Measurements from ENCODE around the gene MEG3. TPM values are rescaled to one million over a fixed set of nuclear protein-coding genes. Genes with fewer than 3 reads are reported as not detected.

The MEG3 gene
- total and polyA plus RNA-seq, 9 of the 15 experiments (the other 6 are each of a cell fraction or from before 2014, with no cell fraction given): 0.10 to 5.3 (median 1.0) TPM; not detected in 1

DNA sequence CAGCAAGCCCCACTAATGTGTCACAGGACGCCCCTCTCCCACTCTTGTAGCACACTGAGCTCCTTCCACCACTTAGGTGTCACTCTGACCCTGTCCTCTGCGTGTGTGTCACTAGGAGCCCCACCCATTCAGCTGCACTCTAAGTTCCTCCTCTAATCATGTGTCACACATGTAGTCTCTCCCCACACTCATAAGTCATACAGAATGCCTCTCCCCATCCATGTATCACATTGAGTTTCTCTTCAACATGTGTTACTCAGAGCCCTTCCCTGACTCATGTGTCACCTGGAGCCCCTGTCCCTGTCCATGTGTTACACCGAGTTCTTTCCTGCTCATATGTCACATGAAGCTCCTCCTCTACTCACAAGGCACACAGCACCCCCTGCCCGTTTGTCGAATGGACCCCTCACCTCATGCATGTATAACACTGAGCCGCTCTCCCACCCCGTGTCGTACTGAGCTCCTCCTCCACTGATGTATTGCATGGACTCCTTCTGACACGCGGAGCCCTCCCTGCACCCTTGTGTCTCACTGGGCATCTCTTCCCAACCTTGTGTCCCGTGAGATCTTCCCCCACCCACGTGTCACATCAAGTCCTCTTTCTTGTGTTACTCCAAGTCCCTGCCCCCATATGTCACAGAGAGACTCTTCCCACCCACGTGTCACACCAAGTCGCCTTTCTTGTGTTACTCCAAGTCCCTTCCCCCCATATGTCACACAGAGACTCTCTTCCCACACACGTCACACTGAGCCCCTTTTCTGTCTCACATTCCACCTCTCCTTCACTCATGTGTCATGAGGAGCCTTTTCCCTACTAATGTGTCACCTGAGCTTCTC, 46.6 kb downstream of the MEG3 start (continued):
- peak; percentile 12; the same call in 1 of the 2 replicates for TF ChIP-seq ZNF592 (IDR thresholded peaks at IDR 0.05)
- peak in 1 of 2 experiments; percentile 9; a peak in 1 of 4 replicates for TF ChIP-seq TRIM24 (IDR thresholded peaks at IDR 0.05)
- peak; percentile 11; the same call in 1 of the 2 replicates for TF ChIP-seq L3MBTL2 (IDR thresholded peaks at IDR 0.05)
- TF ChIP-seq RFX5 (IDR thresholded peaks at IDR 0.05; ENCODE audit: low read depth, low read length): no peak
- 0 out of 2 replicates have a peak, but pooled peaks have one; percentile 11 for TF ChIP-seq EGR1 (conservative IDR thresholded peaks at IDR 0.05)
- TF ChIP-seq, protein P1, sequence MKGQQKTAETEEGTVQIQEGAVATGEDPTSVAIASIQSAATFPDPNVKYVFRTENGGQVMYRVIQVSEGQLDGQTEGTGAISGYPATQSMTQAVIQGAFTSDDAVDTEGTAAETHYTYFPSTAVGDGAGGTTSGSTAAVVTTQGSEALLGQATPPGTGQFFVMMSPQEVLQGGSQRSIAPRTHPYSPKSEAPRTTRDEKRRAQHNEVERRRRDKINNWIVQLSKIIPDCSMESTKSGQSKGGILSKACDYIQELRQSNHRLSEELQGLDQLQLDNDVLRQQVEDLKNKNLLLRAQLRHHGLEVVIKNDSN (CRISPR knock-in tag; IDR thresholded peaks at IDR 0.05): peak; percentile 32
- peak in 1 of 3 experiments; percentile 60; a peak in 2 of 6 replicates for TF ChIP-seq ZBTB11 (CRISPR knock-in tag; IDR thresholded peaks at IDR 0.05)
- TF ChIP-seq EHMT2 (IDR thresholded peaks at IDR 0.05): 0 out of 2 replicates have a peak, but pooled peaks have one; percentile 16
- no peak for TF ChIP-seq GABPB1 (CRISPR knock-in tag; IDR thresholded peaks at IDR 0.05)
- TF ChIP-seq PHF20 (IDR thresholded peaks at IDR 0.05; ENCODE audit: partially characterized antibody): peak; percentile 20

Data from K562 (cell line).